RWPE2 (cell line): Measurements from ENCODE around the gene BCAS4.

Experiments
- ATAC-seq: fragments of 200-7000 bp; cut with Tn5 transposase; 3 replicates; pipeline ENCODE4 v1.9.1; 2021; ENCODE audit warnings: low read depth
- DNase-seq: peaks from one replicate; pipeline ENCODE4 v3.0.0-alpha.2; 2020; ENCODE audit warnings: low spot score
- H3K27ac ChIP-seq: fragments of 450-650 bp; 2 replicates; pipeline ENCODE4 v1.5.1; 2017; ENCODE audit warnings: mild to moderate bottlenecking; ENCODE audit not compliant: poor library complexity, severe bottlenecking
- H3K27me3 ChIP-seq: fragments of 250-450 bp; sonication (Bioruptor Pico); 2 replicates; pipeline ENCODE4 v1.5.1; 2021; ENCODE audit warnings: mild to moderate bottlenecking, moderate library complexity; ENCODE audit not compliant: insufficient read depth, poor library complexity, severe bottlenecking
- H3K36me3 ChIP-seq: fragments of 250-450 bp; sonication (Bioruptor Pico); 2 replicates; pipeline ENCODE4 v1.5.1; 2020; ENCODE audit warnings: low read depth, mild to moderate bottlenecking, moderate library complexity
- H3K4me1 ChIP-seq: fragments of 250-450 bp; sonication (Bioruptor Pico); 2 replicates; pipeline ENCODE4 v1.5.1; 2021; ENCODE audit warnings: mild to moderate bottlenecking, moderate library complexity; ENCODE audit not compliant: insufficient read depth, poor library complexity, severe bottlenecking
- H3K4me3 ChIP-seq: fragments of 250-450 bp; sonication (Bioruptor Pico); 2 replicates; pipeline ENCODE4 v1.5.1; 2021; ENCODE audit warnings: mild to moderate bottlenecking, moderate library complexity; ENCODE audit not compliant: severe bottlenecking
- H3K9me3 ChIP-seq: fragments of 250-450 bp; sonication (Bioruptor Pico); 2 replicates; pipeline ENCODE4 v1.5.1; 2021; ENCODE audit warnings: mild to moderate bottlenecking, moderate library complexity; ENCODE audit not compliant: severe bottlenecking
- TF ChIP-seq, protein P1 (sequence below): fragments of 450-650 bp; IDR thresholded peaks from one replicate; pipeline ENCODE4 v1.5.1; 2017; ENCODE audit warnings: mild to moderate bottlenecking, moderate library complexity; ENCODE audit not compliant: poor library complexity, severe bottlenecking

Gene BCAS4

GRCh38 chr20:50837532-50838321 is 42.9 kb downstream of the BCAS4 start:
- DNase-seq, result peak; percentile 83
- 0 out of 2 replicates have a peak, but pooled peaks cover under 1% of the 10 kb centered on the region for H3K36me3 ChIP-seq
- H3K4me1 ChIP-seq, result peaks cover 28% of the 10 kb centered on the region
- TF ChIP-seq, protein P1, sequence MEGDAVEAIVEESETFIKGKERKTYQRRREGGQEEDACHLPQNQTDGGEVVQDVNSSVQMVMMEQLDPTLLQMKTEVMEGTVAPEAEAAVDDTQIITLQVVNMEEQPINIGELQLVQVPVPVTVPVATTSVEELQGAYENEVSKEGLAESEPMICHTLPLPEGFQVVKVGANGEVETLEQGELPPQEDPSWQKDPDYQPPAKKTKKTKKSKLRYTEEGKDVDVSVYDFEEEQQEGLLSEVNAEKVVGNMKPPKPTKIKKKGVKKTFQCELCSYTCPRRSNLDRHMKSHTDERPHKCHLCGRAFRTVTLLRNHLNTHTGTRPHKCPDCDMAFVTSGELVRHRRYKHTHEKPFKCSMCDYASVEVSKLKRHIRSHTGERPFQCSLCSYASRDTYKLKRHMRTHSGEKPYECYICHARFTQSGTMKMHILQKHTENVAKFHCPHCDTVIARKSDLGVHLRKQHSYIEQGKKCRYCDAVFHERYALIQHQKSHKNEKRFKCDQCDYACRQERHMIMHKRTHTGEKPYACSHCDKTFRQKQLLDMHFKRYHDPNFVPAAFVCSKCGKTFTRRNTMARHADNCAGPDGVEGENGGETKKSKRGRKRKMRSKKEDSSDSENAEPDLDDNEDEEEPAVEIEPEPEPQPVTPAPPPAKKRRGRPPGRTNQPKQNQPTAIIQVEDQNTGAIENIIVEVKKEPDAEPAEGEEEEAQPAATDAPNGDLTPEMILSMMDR, result no peak
- ATAC-seq, result peak; percentile 56
- no peak overlapping the region for H3K4me3 ChIP-seq
- peak overlapping the region; percentile 33 for H3K27ac ChIP-seq
- no peaks in the 10 kb centered on the region for H3K9me3 ChIP-seq
- no peaks in the 10 kb centered on the region for H3K27me3 ChIP-seq

DNA sequence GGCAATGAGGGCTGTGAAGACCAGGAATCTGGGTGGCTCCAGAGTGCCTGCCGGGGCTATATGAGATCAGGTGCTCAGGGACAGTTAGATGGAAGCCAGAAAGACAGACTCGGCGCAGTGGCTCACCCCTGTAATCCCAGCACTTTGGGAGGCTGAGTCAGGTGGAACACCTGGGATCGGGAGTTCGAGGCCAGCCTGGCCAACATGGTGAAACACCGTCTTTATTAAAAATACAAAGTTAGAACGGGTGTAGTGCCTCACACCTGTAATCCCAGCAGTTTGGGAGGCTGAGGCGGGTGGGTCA is 43.4 kb downstream of the BCAS4 start:
- H3K27ac ChIP-seq, result peak overlapping the region; percentile 33
- H3K9me3 ChIP-seq, result no peaks in the 10 kb centered on the region
- H3K4me3 ChIP-seq, result no peak overlapping the region
- no peaks in the 10 kb centered on the region for H3K27me3 ChIP-seq
- TF ChIP-seq, protein P1, result no peak
- ATAC-seq (no peak), DNase-seq (peak; percentile 54)
- H3K36me3 ChIP-seq, result no peaks in the 10 kb centered on the region
- peaks cover 32% of the 10 kb centered on the region for H3K4me1 ChIP-seq

- DNase-seq, result peak; percentile 61
- no peaks in the 10 kb centered on the region for H3K9me3 ChIP-seq
- peaks cover 38% of the 10 kb centered on the region for H3K4me1 ChIP-seq
- no peak overlapping the region for H3K4me3 ChIP-seq
- peak; percentile 32 for ATAC-seq
- no peaks in the 10 kb centered on the region for H3K36me3 ChIP-seq
- H3K27ac ChIP-seq, result peak overlapping the region; percentile 33
- TF ChIP-seq, protein P1, result no peak
- no peaks in the 10 kb centered on the region for H3K27me3 ChIP-seq
Observed at GRCh38 chr20:50838707-50839385, 44.0 kb downstream of the BCAS4 start.

DNA sequence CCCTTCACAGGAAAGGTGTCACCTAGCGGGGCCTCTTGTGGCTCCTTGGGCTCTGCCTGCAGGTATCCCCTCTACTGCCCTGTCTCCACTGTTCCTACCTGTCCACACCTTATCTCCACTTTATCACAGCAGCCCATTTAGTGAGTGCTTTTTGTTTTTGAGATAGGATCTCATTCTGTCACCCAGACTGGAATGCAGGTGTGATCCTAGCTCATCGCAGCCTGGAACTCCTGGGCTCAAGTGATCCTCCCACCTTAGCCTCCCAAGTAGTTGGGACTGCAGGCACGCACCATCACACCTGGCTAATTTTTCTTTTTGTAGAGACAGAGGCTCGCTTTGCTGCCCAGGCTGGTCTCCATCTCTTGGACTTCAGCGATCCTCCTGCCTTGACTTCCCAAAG is 48.0 kb downstream of the BCAS4 start:
- Histone ChIP-seq H3K36me3 (no peaks in the 10 kb centered on the region), H3K27ac (peak overlapping the region; percentile 82), H3K27me3 (no peaks in the 10 kb centered on the region), H3K4me1 (peaks cover 61% of the 10 kb centered on the region), H3K9me3 (no peaks in the 10 kb centered on the region), H3K4me3 (no peak overlapping the region)
- TF ChIP-seq, protein P1, result no peak
- ATAC-seq (no peak), DNase-seq (no peak)
